Fibroblast of skin of left quadriceps (primary cell): Measurements from ENCODE around the gene PET100.

Source experiments
- DNase-seq, 2 experiments: peaks; one replicate each; pipeline ENCODE4 v3.0.0-alpha.2; 2013; ENCODE audit warnings: low read depth in 2 of 2

The PET100 gene, protein sequence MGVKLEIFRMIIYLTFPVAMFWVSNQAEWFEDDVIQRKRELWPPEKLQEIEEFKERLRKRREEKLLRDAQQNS

DNA sequence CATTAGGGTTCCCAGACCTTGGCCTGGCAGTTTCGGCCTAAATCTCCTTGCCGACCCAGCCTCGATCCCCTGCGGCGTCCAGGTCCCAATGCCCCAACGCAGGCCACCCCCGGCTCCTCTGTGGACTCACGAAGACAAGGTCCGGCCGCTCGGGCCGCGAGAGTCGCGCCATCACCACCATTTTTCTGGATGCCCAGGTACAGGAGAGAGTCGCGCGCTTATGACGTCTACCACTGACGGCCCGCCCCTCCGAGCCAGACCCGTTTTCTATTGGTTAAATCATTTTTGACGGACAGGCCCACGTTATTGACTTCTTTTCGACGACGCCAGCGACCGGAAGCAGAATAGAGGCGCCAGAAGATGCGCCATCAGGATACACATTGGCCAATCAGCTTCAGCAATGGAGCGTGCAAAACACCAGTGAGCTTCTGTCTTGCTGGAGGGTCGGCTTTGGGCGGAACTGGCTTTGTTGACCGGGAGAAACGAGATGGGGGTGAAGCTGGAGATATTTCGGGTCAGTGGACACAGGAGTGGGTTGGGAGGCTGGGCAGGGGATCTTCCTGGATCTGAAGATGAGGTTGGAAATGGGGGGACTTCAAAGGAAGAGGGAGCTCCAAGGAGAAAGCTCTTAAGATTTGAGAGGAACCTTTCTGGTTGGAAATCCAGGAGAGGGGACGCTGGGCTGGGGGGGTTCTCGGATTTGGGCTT, at the start of gene PET100, which contains the start of gene XAB2:
Gene PET100 (plus strand): TSS at position 447 of the 708 bp plus-strand sequence. CDS start 41 bp downstream, at position 488.
Gene XAB2 (minus strand): TSS at position 199 of the 708 bp plus-strand sequence. CDS start 18 bp downstream, at position 181.
- peak; percentile 97 to 98 for DNase-seq

DNA sequence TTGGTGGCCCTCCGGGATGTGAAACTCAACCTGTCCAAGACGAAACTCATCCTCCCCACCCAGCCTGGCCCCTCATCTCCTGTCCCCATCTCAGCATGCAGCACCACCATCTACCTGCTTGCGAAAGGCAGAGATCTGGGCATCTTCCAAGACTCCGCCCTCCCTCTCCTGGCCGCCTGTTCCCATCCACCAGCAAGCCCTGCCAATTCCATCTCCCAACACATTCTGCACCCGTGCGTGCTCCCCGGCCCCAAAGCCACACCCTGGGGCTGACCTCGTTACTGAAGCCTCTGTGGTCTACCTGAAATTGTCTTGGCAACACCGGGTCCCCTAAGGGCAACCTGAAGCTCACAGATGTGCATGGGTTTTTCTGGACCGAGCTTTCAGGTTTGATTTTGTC, 47.1 kb upstream of the PET100 start:
- DNase-seq, result no peak

DNA sequence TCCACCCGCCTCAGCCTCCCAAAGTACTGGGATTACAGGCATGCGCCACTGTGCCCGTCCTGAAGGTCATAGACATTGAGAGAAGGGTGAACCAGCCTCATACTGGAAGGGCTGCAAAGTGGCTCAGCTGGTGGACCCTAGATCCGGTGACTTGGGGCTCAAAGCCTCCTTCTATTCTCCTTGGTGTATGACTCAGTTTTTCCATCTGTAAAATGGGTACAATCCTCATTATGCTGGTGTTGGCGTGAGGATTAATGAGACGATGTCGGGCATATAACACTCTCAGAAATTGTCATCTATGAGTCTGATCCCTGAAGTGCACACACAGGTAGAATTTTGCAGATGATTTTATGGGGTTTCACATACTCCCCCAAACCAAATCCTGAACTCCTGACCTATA, 39.8 kb upstream of the PET100 start:
- DNase-seq, result no peak

DNA sequence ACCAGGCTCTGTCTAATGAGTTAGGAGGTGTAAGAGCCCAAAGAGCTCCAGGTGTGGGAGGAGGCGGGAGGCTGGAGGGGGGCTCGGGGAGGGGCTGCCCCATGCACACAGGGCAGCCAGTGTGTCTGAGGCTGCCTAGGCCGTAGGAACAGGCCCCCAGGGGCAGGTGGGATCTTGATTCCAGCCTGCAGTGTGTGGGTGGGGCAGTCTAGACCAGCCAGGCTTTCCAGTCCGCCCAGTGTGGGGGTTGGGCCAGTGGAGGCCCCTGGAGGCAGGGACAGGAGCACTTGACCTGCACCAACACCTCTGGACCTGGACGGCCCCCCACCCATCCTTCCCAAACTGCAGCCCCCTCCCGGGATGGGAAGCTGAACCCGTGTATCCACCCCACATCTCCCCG, 39.3 kb upstream of the PET100 start:
- DNase-seq, result no peak

DNA sequence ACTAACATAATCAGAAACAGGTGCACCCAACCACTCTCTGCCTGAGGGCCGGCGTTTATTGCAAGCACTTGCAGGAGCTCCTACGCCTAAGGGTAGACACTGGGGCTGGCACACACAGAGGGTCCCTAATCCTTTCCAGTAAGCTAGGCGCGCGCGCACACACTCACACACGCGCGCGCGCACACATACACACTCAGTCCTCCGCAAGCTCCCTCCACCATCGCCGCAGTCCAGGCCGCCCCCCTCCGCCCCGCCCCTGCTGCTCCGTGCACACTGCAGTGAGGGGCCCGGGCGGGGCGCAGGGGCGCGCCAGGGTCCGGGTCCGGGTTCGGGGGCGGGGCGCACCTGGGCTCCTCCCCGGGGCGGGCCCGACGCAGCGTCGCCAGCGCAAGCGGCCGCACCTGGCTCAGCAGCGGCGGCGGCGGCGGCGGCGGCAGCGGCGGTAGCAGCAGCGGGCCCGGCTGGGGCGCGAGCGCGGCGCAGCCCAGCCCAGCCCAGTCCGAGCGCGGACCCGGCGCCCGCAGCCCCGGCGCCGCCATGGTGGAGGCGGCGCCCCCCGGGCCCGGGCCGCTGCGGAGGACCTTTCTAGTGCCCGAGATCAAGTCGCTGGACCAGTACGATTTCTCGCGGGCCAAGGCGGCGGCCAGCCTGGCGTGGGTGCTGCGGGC, 34.0 kb upstream of the PET100 start, which contains the start of gene CAMSAP3:
Gene CAMSAP3 (plus strand): TSS at position 398 of the 668 bp plus-strand sequence. CDS start 140 bp downstream, at position 538.
- peak; percentile 4 to 8 for DNase-seq

DNA sequence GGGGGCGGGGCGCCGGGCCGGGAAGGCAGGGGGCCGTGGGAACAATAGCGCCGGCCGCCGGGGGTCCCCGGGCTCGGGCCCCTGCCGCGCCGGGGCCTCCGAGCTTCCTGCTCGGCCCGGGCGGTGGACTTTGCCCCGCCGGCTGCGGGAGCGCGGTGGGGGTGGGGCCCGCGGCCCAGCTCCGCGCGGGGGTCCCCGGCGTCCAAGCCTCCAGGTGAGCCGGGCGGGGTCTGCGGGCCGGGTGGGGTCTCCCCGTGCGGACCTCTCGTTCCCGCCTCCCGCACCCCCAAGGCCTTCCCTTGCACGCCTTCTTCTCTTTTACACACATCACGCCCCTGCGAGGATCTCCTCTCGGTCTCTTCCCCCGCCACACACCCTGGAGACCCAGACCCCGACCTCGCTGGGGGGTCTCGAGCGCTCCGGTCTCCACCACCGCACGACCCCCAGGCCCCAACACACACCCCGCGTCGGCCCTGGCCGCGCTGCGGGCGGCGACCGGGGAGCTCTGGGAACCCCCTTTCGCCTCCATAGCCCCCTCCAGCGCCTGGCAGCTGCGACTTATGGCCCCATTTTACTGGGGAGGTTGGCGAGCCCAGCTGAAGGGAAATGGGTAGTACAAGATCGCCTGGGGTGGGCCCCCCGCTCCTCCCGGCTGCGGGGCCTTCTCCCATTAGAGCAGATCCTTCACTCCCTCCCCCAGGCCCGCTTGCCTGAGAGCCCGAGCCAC, 33.2 kb upstream of the PET100 start:
- DNase-seq, result no peak

DNA sequence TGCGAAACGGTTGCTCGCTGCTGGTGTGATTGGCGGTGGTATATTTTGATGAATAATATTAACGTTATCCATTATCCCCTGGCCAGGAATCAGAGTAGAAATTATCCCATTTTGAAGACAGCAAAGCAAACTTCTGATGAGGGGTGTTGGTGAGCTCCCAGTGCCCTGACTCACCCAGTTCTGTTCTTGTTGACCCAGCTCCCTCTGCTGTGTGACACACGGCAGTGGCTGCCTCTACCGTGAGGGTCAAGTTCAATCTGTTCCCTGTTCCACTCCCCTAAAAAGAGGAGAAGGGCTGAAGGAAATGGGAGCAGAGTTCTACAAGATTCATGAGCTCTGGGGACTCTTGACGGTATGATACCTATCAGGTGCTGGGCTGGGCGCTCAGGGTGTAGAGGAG, 31.9 kb upstream of the PET100 start:
- DNase-seq, result no peak

DNA sequence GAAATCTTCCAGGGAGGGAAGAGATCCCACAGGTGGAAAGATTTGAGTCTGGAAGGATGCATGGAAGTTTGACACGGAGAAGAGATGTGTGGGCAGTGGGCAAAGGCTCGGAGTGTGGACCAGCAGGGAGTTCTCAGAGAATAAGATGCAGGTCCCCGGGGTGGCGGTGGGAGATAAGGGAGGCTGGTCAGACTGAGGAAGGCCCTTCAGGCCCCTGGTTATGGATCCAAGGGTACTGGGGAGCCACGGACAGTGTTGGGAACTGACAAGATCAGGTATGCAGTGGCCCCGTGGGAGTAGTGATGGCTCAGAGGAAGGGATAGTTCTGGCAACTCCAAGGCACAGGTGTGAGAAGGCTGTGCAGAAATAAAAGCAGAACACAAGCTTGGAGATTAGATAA, 31.4 kb upstream of the PET100 start:
- no peak for DNase-seq

DNA sequence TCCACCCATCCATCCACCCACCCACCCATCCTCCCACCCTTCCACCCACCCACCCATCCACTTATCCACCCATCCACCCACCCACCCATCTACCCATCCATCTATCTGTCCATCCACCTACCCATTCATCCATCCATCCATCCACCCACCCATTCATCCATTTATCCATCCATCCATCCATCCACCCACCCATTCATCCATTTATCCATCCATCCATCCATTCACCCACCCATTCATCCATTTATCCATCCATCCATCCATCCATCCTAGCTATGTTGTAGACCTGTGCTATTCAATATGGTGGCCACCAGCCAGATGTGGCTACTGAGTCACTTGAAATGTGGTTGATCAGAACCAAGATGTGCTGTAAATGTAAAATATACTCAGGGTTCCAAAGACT, 28.9 kb upstream of the PET100 start:
- DNase-seq, result no peak

DNA sequence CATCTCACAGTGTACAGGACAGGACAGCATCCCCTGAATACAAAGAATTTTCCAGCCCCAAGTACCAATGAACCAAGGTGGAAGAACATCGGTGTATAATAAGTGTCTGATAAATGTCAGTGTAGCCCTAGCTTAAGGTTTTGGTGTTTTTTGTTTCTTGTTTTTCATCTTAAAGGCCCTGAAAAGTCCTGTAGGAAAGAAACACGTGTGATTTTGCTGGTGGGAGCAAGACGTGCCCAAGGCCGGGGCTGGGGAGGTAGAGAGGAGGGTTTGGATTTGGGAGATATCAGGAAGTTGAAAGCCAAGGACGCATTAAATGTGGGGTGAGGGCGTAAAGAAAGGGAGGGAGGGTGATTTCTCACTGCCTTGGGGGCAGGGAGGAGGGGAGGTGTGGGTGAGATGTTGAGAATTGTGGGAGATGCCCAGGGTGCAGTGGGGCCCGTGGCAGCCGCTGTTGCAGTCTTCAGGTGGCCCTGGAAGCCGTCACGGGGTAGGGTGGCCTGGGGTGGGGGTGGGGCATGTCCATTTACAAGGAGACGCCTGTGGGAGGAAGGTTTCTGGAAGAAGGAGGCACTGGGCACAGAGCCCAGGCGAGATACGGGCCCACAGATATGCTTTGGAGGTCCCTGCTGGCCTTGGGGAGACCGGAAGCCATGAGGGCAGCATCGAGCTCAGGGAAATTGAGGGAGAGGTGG, 27.2 kb upstream of the PET100 start:
- no peak for DNase-seq

DNA sequence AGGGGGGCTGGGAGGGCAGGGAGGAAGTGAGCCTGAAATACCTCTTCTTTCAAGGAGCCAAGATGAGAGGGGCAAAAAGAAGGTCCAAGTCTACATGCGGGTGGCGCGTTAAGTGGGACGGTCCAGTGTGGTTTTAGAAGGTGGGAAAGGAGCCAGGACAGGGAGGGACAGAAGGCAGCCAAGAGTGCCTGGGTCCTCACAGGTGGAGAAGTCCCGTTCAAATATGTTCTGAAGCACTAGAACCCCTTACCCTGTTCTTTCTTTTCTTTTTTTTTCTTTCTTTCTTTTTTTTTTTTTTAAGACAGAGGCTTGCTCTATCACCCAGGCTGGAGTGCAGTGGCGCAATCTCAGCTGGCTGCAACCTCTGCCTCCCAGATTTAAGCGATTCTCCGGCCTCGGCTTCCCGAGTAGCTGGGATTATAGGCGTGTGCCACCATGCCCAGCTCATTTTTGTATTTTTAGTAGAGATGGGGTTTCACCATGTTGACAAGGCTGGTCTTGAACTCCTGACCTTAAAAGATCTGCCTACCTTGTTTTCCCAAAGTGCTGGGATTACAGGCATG, 26.6 kb upstream of the PET100 start:
- DNase-seq, result no peak

DNA sequence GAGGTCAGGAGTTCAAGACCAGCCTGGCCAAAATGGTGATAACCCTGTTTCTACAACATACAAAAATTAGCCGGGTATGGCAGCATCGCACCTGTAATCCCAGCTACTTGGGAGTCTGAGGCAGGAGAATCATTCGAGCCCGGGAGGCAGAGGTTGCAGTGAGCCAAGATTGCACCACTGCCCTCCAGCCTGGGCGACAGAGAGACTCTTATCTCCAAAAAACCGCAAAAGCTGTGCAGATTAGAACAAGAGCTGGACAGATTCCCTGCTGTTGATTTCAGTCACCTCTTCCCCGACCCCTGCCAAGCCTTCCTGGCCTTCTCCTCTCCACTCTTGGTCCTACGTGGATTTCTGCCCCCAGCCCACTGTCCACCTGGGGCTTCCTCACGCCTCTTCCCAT, 25.7 kb upstream of the PET100 start:
- no peak for DNase-seq

DNA sequence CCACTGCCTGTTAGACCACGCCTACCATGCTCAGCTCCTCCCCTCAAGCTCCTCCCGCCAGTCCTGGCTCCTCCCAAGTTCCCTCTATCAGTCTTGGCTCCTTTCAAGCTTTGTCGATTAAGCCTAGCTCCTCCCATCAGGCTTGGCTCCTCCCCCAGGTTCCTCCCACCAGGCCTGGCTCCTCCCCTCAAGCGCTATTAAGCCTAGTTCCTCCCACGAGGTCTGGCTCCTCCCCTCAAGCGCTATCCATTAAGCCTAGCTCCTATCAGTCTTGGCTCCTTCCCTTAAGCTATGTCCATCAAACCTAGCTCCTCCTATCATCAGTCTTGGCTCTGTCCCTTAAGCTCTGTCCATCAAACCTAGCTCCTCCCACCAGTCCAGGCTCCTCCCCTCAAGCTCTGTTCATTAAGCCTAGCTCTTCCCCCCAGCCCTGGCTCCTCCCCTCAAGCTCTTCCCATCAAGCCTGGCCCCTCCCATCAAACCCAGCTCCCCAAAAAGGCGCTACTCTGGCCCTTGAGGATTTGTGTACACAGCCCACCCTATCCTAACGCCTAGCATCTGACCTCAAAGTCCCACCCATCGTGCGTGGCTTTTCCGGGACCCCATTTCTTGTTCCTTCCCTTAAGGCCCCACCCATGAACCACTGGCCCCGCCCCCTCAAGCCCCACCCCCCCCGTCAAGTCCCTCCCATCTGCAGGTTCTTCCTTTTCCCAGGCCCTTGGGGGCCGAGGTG, 23.9 kb upstream of the PET100 start:
- DNase-seq, result no peak

DNA sequence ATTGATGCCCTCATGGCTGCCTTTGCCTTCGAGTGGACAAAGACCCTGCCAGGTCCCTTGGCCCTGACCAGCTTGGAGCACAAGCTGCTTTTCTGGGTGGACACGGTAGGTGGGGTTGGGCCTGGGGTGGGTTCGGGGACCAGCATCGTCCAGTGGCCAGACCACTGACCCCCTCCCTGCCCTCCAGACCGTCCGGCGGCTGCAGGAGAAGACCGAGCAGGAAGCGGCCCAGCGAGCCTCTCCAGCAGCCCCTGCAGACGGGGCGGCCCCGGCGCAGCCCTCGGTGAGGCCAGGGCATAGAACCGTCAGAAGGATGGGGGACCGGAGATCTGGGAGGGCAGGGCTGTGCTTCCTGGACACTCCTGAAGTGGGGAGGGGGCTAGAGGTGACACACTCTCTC, 23.3 kb upstream of the PET100 start:
- DNase-seq, result no peak

DNA sequence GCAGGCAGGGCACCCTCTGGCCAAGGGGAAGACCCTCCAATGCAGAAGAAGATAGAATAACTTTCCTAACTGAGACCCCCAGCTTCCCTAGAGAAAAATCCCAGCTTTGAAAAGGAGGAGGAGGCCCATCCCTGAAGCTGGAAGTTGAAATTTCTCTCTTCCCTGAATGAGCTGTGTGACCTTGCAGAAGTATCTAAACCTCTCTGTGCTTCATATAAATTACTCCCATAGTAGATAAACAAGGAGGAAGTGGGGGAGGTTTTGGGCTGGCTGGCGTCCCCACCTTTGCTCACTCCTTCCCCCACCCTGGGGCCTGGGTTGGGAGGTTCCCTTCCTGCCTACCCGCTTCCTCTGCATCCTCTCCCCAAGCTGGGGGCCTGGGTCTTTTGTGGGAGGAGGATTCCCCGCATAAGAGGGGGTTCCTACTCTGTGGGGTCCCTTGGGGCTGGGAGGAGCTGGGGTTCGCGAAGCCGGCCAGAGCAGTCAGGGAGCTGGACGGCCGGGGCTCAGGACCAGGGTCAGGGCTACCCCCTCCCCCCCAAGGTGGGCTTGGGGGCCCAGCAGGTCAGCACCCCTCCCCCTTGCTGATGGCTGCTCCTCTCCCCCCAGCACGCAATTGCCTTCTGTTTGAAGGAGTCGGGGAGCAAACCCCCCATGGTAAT, 22.2 kb upstream of the PET100 start:
- DNase-seq, result no peak

DNA sequence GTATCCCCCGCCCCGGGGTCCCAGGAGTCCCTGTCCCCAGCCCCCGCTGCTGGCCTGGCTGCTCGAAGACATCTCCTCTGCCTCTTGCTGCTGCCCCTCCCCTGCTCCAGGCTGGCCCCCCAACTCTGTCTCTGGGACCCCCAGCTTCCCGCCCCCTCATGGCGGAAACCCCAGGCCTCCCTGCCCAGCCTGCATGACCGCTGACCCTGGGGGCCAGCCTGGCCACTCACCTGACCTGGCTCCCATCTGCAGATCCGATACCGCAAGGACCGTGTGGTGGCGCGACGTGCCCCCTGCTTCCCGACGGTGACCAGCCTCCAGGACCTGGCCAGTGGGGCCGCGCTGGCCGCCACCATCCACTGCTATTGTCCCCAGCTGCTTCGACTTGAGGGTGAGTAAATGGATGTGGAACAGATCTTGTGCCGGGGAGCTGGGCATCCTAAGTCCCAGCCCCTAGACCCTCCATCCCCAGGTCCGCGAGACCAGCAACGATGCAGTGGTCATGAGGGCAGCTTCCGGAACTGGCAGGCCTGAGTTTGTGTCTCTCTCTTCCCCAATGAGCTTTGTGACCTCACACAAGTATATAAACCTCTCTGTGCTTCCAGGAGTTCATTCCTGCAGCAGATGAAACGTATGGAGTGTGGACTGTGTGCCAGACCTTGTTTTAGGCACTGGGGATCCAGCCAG, 21.6 kb upstream of the PET100 start:
- no peak for DNase-seq

DNA sequence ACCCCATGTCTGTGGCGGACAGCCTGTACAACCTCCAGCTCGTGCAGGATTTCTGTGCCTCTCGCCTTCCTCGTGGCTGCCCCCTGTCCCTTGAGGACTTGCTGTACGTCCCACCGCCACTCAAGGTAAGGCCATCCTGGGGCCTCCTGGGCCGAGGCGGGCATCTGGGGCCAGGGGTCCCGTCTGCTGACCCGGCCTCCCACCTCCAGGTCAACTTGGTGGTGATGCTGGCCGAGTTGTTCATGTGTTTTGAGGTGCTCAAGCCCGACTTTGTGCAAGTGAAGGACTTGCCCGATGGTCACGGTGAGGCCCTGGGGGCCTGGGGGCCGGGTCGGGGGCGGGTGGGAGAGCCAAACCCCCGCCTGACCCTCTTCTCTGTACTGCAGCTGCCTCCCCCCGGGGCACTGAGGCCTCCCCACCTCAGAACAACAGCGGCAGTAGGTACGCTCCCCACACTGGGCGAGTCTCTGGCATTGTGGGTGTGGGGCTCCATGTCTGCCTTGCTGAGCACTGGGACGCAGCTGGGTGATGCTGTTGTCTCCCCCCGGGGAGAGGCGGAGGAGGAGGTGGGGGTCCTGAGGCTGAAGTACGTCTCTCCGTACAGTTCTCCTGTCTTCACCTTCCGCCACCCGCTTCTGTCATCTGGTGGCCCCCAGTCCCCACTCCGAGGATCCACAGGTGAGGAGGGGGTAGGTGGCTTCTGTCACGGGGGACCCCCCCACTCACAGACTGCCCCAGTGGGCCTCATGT, 18.9 kb upstream of the PET100 start:
- DNase-seq, result no peak

DNA sequence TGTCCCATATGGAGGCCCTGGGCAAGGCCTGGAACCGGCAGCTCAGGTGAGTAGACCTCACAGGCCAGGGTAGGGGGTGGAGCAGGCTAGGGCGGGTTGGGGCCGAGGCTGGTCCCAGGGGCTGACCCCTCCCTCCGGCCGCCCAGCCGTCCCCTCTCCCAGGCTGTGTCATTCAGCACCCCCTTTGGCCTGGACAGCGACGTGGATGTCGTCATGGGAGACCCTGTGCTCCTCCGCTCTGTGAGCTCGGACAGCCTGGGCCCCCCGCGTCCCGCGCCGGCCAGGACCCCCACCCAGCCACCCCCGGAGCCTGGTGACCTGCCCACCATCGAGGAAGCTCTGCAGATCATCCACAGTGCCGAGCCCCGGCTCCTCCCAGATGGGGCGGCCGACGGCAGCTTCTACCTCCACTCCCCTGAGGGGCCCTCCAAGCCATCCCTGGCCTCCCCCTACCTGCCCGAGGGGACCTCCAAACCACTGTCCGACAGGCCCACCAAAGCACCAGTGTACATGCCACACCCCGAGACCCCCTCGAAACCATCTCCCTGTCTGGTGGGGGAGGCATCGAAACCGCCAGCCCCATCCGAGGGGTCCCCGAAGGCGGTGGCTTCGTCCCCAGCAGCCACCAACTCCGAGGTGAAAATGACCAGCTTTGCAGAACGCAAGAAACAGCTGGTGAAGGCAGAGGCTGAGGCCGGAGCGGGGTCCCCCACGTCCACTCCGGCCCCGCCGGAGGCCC, 17.9 kb upstream of the PET100 start:
- DNase-seq, result no peak
